GM23338 (cell line): ENCODE measurements around the gene RNH1. TPM values are rescaled to one million over a fixed set of nuclear protein-coding genes. Genes with fewer than 3 reads are reported as not detected.

ENCODE experiments used
- ATAC-seq: fragments of 200-7000 bp; cut with Tn5 transposase; 3 replicates; pipeline ENCODE4 v1.9.1; 2020
- DNase-seq: peaks from one replicate; pipeline ENCODE4 v3.0.0-alpha.2; 2015; ENCODE audit warnings: low spot score
- H2AFZ ChIP-seq: fragments of 200-600 bp; sonication (generic); 2 replicates; pipeline ENCODE4 v1.8.0; 2016; ENCODE audit warnings: antibody characterized with exemption, mild to moderate bottlenecking, moderate library complexity
- H3F3A ChIP-seq: fragments of 200-600 bp; sonication (generic); replicated peaks from 2 replicates; pipeline ENCODE4 v1.8.0; 2017; ENCODE audit warnings: antibody characterized with exemption, mixed run types, low read depth
- H3K27ac ChIP-seq: fragments of 200-600 bp; sonication (generic); 2 replicates; pipeline ENCODE4 v1.6.1; 2016; ENCODE audit warnings: low read depth
- H3K27me3 ChIP-seq: fragments of 200-600 bp; sonication (generic); 2 replicates; pipeline ENCODE4 v1.8.0; 2016; ENCODE audit warnings: mild to moderate bottlenecking, mixed run types, moderate library complexity; ENCODE audit not compliant: insufficient read depth
- H3K36me3 ChIP-seq: fragments of 200-600 bp; sonication (generic); 2 replicates; pipeline ENCODE4 v1.8.0; 2016; ENCODE audit warnings: mild to moderate bottlenecking; ENCODE audit not compliant: insufficient read depth
- H3K4me1 ChIP-seq: fragments of 200-600 bp; sonication (generic); 2 replicates; pipeline ENCODE4 v1.8.0; 2016; ENCODE audit warnings: mild to moderate bottlenecking, moderate library complexity; ENCODE audit not compliant: insufficient read depth
- H3K4me2 ChIP-seq: fragments of 200-600 bp; sonication (generic); 2 replicates; pipeline ENCODE4 v1.7.1; 2017; ENCODE audit warnings: mixed run types
- H3K4me3 ChIP-seq: fragments of 200-600 bp; sonication (generic); 2 replicates; pipeline ENCODE4 v1.6.1; 2016; ENCODE audit warnings: mixed run types
- H3K79me2 ChIP-seq: fragments of 200-600 bp; sonication (generic); replicated peaks from 2 replicates; pipeline ENCODE4 v1.8.0; 2017; ENCODE audit warnings: mild to moderate bottlenecking; ENCODE audit not compliant: insufficient read depth
- H3K9me2 ChIP-seq: fragments of 200-600 bp; sonication (generic); 2 replicates; pipeline ENCODE4 v1.8.0; 2017; ENCODE audit not compliant: insufficient read depth
- H4K20me1 ChIP-seq: fragments of 200-600 bp; sonication (generic); replicated peaks from 2 replicates; pipeline ENCODE4 v1.8.0; 2017; ENCODE audit warnings: mild to moderate bottlenecking; ENCODE audit not compliant: insufficient read depth
- H3K27ac Mint-ChIP-seq: 2 replicates; pipeline ENCODE4 v1.8.0; 2020; ENCODE audit warnings: inconsistent platforms, mild to moderate bottlenecking, moderate library complexity, mixed read lengths
- H3K27me3 Mint-ChIP-seq: 3 replicates; pipeline ENCODE4 v1.8.0; 2022; ENCODE audit warnings: low read depth, mild to moderate bottlenecking, moderate library complexity, mixed read lengths, inconsistent platforms; ENCODE audit not compliant: insufficient read depth, poor library complexity
- H3K36me3 Mint-ChIP-seq: 3 replicates; pipeline ENCODE4 v1.8.0; 2021; ENCODE audit warnings: low read depth, mild to moderate bottlenecking, inconsistent platforms, moderate library complexity, mixed read lengths
- H3K4me1 Mint-ChIP-seq: 3 replicates; pipeline ENCODE4 v1.8.0; 2020; ENCODE audit warnings: mild to moderate bottlenecking, inconsistent platforms, mixed read lengths
- H3K4me3 Mint-ChIP-seq: 3 replicates; pipeline ENCODE4 v1.8.0; 2021; ENCODE audit warnings: moderate library complexity, mild to moderate bottlenecking, inconsistent platforms, mixed read lengths
- H3K9me3 Mint-ChIP-seq: 3 replicates; pipeline ENCODE4 v1.8.0; 2020; ENCODE audit warnings: moderate library complexity, mild to moderate bottlenecking, inconsistent platforms, mixed read lengths
- CREB1 ChIP-seq: fragments of 250-450 bp; sonication (Bioruptor Pico); IDR thresholded peaks from 2 replicates; pipeline ENCODE4 v1.5.0; 2020; ENCODE audit warnings: low read depth, mild to moderate bottlenecking, moderate library complexity
- EZH2 ChIP-seq: fragments of 200-600 bp; sonication (generic); IDR thresholded peaks from one replicate; pipeline ENCODE4 v1.8.0; 2017; ENCODE audit warnings: antibody characterized with exemption, mild to moderate bottlenecking, low read depth; ENCODE audit not compliant: unreplicated experiment
- EZH2phosphoT487 ChIP-seq: fragments of 200-600 bp; sonication (generic); IDR thresholded peaks from one replicate; pipeline ENCODE4 v1.8.1; 2018; ENCODE audit warnings: antibody characterized with exemption; ENCODE audit not compliant: unreplicated experiment
- JUNB ChIP-seq: IDR thresholded peaks from one replicate; pipeline ENCODE4 v1.6.1; 2016; ENCODE audit warnings: antibody characterized with exemption; ENCODE audit not compliant: unreplicated experiment
- NANOG ChIP-seq: IDR thresholded peaks from 2 replicates; pipeline ENCODE4 v1.6.1; 2016; ENCODE audit warnings: antibody characterized with exemption, borderline replicate concordance
- POLR2AphosphoS5 ChIP-seq: IDR thresholded peaks from 2 replicates; pipeline ENCODE4 v1.6.1; 2016; ENCODE audit warnings: antibody characterized with exemption, low read depth
- STAT1 ChIP-seq: IDR thresholded peaks from one replicate; pipeline ENCODE4 v1.6.1; 2016; ENCODE audit warnings: antibody characterized with exemption; ENCODE audit not compliant: unreplicated experiment
- ZNF114 ChIP-seq: fragments of 250-450 bp; sonication (Bioruptor Pico); IDR thresholded peaks from 2 replicates; pipeline ENCODE4 v1.5.0; 2020; ENCODE audit warnings: mild to moderate bottlenecking, moderate library complexity
- ZNF331 ChIP-seq: fragments of 250-450 bp; sonication (Bioruptor Pico); IDR thresholded peaks from 2 replicates; pipeline ENCODE4 v1.5.0; 2020; ENCODE audit warnings: low read depth, mild to moderate bottlenecking, moderate library complexity
- polyA plus RNA-seq: library from polyadenylated mRNA; unstranded; fragments of >200 nt; fragmentation: Nextera tagmentation; extraction: Ambion mirVana; gene quantifications from 2 replicates; pipeline ENCODE4 v1.2.1, GENCODE V29; 2016
- total RNA-seq: library from RNA; depleted of rRNA; stranded (reverse); fragments of >200 nt; shearing (Covaris generic); gene quantifications from 2 replicates; pipeline ENCODE4 v1.2.3, GENCODE V29; 2014
- TF ChIP-seq, protein P1 (sequence below): fragments of 250-450 bp; sonication (Bioruptor Pico); IDR thresholded peaks from 2 replicates; pipeline ENCODE4 v1.5.0; 2020; ENCODE audit warnings: mild to moderate bottlenecking, moderate library complexity
- TF ChIP-seq, protein P2 (sequence below), 2 experiments: fragments of 200-600 bp in 1 of 2; sonication (generic) in 1 of 2; conservative IDR thresholded peaks; 2 replicates each; pipeline versions ENCODE4 v1.5.1 to v1.6.1; 2016 to 2017; ENCODE audit warnings: antibody characterized with exemption in 2 of 2, low read depth in 2 of 2, mild to moderate bottlenecking in 2 of 2, moderate library complexity in 1 of 2
- TF ChIP-seq, protein P3 (sequence below): IDR thresholded peaks from 2 replicates; pipeline ENCODE4 v1.6.1; 2016; ENCODE audit warnings: antibody characterized with exemption

Gene RNH1
- total and polyA plus RNA-seq, 2 experiments from 2014 or later: 33.3 to 56.3 TPM

DNA sequence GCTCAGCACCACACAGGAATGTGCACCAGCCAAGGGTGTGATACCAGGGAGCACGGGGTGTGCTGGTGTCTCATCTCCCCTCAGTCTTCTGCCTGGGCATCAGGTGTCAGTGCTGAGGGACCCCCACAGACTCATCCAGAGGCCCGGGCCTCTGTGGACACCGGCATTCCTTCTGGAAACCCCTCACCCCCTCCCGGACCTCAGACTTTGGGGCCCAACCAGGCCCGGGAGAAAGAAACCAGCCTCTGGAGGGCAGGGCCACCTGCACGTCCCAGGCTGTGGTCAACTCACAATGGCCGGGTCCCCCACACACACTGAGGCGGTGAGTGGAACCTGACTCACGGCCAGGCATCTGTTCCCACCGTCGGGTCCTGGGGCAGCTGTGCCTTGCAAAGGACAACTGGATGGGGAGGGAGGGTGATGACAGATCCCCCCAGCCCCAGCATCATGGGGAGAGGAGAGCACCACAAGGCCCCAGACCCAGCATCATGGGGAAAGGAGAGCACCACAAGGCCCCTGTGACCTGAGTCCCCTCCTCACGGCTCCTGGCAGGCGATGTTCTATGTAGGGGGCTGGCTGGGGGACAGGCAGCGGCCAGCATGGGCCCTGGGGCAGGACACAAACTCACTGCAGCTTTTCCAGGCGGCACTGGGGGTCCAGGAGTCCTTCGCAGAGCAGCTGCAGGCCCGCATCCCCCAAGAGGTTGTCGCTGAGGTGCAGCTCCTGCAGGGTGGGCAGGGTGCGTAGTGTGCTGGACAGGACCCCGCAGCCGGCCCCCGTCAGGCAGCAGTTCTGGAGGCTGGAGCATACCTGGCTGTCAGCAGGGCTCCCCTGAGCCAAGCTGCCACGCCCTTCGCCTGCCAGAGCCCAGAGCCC, 7.6 kb downstream of the RNH1 start:
- H3K4me3 ChIP-seq: no peak overlapping the region
- Mint-ChIP-seq H3K36me3 (peaks cover 51% of the 10 kb centered on the region), H3K27me3 (peaks cover 23% of the 10 kb centered on the region), H3K4me1 (no peaks in the 10 kb centered on the region; the same call in 2 of the 3 replicates), H3K9me3 (peaks cover 21% of the 10 kb centered on the region), H3K27ac (no peak overlapping the region), H3K4me3 (no peak overlapping the region)
- no peaks in the 10 kb centered on the region for H3K79me2 ChIP-seq
- TF ChIP-seq STAT1 (no peak), EZH2 (no peak), POLR2AphosphoS5 (no peak), EZH2phosphoT487 (no peak), NANOG (no peak), ZNF331 (CRISPR knock-in tag) (no peak), ZNF114 (CRISPR knock-in tag) (no peak), JUNB (no peak), CREB1 (CRISPR knock-in tag) (no peak)
- TF ChIP-seq, protein P1, sequence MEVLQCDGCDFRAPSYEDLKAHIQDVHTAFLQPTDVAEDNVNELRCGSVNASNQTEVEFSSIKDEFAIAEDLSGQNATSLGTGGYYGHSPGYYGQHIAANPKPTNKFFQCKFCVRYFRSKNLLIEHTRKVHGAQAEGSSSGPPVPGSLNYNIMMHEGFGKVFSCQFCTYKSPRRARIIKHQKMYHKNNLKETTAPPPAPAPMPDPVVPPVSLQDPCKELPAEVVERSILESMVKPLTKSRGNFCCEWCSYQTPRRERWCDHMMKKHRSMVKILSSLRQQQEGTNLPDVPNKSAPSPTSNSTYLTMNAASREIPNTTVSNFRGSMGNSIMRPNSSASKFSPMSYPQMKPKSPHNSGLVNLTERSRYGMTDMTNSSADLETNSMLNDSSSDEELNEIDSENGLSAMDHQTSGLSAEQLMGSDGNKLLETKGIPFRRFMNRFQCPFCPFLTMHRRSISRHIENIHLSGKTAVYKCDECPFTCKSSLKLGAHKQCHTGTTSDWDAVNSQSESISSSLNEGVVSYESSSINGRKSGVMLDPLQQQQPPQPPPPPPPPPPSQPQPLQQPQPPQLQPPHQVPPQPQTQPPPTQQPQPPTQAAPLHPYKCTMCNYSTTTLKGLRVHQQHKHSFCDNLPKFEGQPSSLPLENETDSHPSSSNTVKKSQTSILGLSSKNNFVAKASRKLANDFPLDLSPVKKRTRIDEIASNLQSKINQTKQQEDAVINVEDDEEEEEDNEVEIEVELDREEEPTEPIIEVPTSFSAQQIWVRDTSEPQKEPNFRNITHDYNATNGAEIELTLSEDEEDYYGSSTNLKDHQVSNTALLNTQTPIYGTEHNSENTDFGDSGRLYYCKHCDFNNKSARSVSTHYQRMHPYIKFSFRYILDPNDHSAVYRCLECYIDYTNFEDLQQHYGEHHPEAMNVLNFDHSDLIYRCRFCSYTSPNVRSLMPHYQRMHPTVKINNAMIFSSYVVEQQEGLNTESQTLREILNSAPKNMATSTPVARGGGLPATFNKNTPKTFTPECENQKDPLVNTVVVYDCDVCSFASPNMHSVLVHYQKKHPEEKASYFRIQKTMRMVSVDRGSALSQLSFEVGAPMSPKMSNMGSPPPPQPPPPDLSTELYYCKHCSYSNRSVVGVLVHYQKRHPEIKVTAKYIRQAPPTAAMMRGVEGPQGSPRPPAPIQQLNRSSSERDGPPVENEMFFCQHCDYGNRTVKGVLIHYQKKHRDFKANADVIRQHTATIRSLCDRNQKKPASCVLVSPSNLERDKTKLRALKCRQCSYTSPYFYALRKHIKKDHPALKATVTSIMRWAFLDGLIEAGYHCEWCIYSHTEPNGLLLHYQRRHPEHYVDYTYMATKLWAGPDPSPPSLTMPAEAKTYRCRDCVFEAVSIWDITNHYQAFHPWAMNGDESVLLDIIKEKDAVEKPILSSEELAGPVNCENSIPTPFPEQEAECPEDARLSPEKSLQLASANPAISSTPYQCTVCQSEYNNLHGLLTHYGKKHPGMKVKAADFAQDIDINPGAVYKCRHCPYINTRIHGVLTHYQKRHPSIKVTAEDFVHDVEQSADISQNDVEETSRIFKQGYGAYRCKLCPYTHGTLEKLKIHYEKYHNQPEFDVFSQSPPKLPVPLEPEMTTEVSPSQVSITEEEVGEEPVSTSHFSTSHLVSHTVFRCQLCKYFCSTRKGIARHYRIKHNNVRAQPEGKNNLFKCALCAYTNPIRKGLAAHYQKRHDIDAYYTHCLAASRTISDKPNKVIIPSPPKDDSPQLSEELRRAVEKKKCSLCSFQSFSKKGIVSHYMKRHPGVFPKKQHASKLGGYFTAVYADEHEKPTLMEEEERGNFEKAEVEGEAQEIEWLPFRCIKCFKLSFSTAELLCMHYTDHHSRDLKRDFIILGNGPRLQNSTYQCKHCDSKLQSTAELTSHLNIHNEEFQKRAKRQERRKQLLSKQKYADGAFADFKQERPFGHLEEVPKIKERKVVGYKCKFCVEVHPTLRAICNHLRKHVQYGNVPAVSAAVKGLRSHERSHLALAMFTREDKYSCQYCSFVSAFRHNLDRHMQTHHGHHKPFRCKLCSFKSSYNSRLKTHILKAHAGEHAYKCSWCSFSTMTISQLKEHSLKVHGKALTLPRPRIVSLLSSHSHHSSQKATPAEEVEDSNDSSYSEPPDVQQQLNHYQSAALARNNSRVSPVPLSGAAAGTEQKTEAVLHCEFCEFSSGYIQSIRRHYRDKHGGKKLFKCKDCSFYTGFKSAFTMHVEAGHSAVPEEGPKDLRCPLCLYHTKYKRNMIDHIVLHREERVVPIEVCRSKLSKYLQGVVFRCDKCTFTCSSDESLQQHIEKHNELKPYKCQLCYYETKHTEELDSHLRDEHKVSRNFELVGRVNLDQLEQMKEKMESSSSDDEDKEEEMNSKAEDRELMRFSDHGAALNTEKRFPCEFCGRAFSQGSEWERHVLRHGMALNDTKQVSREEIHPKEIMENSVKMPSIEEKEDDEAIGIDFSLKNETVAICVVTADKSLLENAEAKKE (CRISPR knock-in tag): no peak
- TF ChIP-seq, protein P2, sequence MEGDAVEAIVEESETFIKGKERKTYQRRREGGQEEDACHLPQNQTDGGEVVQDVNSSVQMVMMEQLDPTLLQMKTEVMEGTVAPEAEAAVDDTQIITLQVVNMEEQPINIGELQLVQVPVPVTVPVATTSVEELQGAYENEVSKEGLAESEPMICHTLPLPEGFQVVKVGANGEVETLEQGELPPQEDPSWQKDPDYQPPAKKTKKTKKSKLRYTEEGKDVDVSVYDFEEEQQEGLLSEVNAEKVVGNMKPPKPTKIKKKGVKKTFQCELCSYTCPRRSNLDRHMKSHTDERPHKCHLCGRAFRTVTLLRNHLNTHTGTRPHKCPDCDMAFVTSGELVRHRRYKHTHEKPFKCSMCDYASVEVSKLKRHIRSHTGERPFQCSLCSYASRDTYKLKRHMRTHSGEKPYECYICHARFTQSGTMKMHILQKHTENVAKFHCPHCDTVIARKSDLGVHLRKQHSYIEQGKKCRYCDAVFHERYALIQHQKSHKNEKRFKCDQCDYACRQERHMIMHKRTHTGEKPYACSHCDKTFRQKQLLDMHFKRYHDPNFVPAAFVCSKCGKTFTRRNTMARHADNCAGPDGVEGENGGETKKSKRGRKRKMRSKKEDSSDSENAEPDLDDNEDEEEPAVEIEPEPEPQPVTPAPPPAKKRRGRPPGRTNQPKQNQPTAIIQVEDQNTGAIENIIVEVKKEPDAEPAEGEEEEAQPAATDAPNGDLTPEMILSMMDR (conservative IDR thresholded peaks at IDR 0.05; ENCODE audit: low read depth in 2 of 2): no peak
- TF ChIP-seq, protein P3, sequence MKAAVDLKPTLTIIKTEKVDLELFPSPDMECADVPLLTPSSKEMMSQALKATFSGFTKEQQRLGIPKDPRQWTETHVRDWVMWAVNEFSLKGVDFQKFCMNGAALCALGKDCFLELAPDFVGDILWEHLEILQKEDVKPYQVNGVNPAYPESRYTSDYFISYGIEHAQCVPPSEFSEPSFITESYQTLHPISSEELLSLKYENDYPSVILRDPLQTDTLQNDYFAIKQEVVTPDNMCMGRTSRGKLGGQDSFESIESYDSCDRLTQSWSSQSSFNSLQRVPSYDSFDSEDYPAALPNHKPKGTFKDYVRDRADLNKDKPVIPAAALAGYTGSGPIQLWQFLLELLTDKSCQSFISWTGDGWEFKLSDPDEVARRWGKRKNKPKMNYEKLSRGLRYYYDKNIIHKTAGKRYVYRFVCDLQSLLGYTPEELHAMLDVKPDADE: no peak
- no peaks in the 10 kb centered on the region for H3K36me3 ChIP-seq
- no peaks in the 10 kb centered on the region for H3K4me1 ChIP-seq
- no peaks in the 10 kb centered on the region for H4K20me1 ChIP-seq
- H3K9me2 ChIP-seq: no peaks in the 10 kb centered on the region
- no peak overlapping the region for H3K27ac ChIP-seq
- peaks cover 8% of the 10 kb centered on the region; the same call in 1 of the 2 replicates for H3K27me3 ChIP-seq
- 0 out of 2 replicates have a peak, but pooled peaks cover 8% of the 10 kb centered on the region for H3F3A ChIP-seq
- H3K4me2 ChIP-seq: no peak overlapping the region
- ATAC-seq (no peak), DNase-seq (no peak)
- no peak overlapping the region for H2AFZ ChIP-seq
